T-helper 1 cell treated with Interleukin-12 subunit alpha and Interleukin-12 subunit beta and Interleukin-4 antibody, amounts not matched to agents 30 μg/mL and 1 μg/mL, for 36 hours (primary cell): ENCODE data around the gene NPB.

Source experiments
- H3K27ac Mint-ChIP-seq: one replicate; pipeline ENCODE4 v1.8.0; 2021; ENCODE audit warnings: mild to moderate bottlenecking, mixed read lengths
- H3K27me3 Mint-ChIP-seq: one replicate; pipeline ENCODE4 v1.8.0; 2021; ENCODE audit warnings: low read depth, mixed read lengths
- H3K36me3 Mint-ChIP-seq: one replicate; pipeline ENCODE4 v1.8.0; 2021; ENCODE audit warnings: low read depth, mixed read lengths
- H3K4me1 Mint-ChIP-seq: one replicate; pipeline ENCODE4 v1.8.0; 2021; ENCODE audit warnings: low read depth, mixed read lengths
- H3K4me3 Mint-ChIP-seq: one replicate; pipeline ENCODE4 v1.8.0; 2021; ENCODE audit warnings: mild to moderate bottlenecking, moderate library complexity, mixed read lengths
- H3K9me3 Mint-ChIP-seq: one replicate; pipeline ENCODE4 v1.8.0; 2021; ENCODE audit warnings: mixed read lengths

Gene NPB

DNA sequence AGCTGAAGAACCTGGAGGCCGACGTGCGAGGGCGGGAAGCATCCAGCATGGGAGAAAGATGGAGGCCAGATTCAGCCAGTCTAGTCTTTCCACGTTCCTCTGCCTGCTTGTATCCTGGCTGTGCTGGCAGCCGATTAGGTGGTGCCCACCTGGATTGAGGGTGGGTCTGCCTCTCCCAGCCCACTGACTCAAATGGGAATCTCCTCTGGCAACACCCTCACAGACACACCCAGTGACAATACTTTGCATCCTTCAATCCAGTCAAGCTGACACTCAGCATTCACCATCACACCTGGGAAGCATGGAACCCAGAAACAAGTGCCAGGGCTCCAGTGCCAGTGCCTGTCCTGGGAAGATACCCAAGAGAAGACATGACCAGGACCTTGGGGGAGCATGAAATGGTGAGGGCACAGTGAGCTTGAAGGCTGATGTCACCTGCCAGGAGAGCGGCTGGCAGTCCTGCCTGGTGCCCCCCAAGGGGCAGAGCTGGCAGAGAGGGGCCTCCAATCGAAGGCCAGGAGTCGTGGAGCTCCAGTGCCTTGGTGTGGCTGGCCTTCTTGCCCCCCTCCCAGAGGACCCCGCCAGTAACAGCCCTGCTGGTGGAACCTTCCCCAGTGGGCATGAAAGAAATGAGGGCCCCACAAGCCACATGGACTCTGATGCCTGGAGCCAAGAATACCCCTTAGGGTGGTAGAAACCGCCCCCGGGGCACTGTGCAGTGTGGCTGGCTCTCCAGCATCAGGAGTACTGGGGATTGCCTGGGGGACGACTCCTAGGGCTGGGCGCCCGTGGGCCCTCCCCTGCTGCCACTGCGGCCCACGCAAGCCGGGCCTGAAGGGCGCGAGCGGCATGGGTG, 643 bp upstream of the NPB start:
- Mint-ChIP-seq H3K4me3 (no peak overlapping the region), H3K9me3 (no peaks in the 10 kb centered on the region), H3K27ac (no peak overlapping the region), H3K36me3 (peaks cover 6% of the 10 kb centered on the region), H3K4me1 (peaks cover 2% of the 10 kb centered on the region), H3K27me3 (peaks cover 8% of the 10 kb centered on the region)

DNA sequence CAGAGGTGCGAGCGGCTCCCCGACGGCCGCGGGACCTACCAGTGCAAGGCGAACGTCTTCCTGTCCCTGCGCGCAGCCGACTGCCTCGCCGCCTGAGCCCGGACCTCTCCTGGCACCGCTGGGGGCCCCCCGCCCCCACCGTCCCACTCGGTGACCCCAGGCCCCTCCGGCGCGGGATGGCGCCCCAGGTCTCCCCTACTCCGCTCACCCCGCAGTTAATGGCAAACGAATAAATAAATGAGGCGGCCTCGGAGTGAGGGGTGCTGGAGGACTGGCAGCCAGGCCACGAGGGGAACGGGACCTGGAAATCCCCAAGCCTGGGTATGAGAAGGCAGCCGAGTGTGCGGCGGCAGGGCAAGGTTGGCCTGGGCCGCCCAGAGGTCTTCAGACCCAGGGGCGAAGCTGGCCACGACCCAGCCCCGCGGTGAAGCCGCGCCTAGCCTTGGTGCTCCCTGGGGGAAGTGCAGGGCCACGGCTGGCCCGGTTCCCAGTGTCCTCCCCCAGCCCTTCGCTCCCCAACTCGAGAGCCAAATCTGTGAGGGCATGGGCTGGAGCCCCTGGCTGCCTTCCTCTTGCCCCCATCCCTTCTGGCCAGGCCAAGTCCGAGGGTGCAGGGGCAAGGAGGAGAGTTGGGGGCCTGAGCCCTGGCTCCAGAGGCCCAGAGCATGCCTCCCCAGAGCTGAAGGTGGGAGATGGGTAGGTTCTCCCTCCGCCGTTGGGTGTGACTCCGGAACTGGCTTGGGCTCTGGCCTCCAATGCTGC, 796 bp downstream of the NPB start:
- Mint-ChIP-seq H3K9me3 (no peaks in the 10 kb centered on the region), H3K4me1 (peaks cover 2% of the 10 kb centered on the region), H3K36me3 (peaks cover 6% of the 10 kb centered on the region), H3K27ac (no peak overlapping the region), H3K27me3 (peaks cover 8% of the 10 kb centered on the region), H3K4me3 (no peak overlapping the region)

- peaks cover 2% of the 10 kb centered on the region for H3K4me1 Mint-ChIP-seq
- H3K36me3 Mint-ChIP-seq: peaks cover 6% of the 10 kb centered on the region
- H3K4me3 Mint-ChIP-seq: no peak overlapping the region
These were observed 1.4 kb downstream of the NPB start for GRCh38 chr17:81903415-81903831.

DNA sequence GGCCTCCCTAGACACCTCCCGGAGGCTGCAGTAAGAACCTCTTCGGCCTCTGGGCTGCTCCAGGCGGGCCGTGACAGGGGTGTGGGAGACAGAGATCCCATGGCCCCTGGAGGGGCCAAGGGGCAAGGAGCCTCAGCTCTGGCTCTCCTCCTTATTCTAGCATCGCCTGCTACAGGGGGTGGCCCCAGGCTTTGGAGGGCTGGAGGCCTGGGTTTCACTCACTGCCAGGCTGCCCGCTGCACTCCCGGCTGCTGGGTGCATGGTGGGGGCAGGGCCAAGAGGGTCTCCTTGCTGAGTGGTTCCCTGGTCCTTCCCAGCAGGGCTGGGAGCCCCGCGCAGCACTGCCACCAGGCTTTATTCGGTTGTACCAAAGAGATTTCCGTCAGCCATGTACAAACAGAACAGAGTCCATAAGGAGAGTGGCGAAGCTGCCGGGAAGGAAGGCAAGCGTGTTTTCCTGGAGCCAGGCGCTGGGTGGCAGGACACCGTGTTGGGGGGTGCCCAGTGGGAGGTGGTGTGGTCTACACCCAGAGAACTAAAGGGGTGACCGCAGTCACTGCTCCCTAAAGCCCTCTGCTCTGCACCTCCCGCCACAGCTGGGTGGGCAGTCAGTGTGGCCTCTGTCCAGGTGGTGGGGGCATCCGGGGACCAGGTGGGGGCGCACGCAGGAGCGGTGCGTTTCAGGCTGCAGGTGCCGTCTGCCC, 2.0 kb downstream of the NPB start:
- no peaks in the 10 kb centered on the region for H3K9me3 Mint-ChIP-seq

More at GRCh38 chr17:81903415-81903831, 1.4 kb downstream of the NPB start:
- Mint-ChIP-seq H3K9me3 (no peaks in the 10 kb centered on the region), H3K27me3 (peaks cover 8% of the 10 kb centered on the region), H3K27ac (no peak overlapping the region)

DNA sequence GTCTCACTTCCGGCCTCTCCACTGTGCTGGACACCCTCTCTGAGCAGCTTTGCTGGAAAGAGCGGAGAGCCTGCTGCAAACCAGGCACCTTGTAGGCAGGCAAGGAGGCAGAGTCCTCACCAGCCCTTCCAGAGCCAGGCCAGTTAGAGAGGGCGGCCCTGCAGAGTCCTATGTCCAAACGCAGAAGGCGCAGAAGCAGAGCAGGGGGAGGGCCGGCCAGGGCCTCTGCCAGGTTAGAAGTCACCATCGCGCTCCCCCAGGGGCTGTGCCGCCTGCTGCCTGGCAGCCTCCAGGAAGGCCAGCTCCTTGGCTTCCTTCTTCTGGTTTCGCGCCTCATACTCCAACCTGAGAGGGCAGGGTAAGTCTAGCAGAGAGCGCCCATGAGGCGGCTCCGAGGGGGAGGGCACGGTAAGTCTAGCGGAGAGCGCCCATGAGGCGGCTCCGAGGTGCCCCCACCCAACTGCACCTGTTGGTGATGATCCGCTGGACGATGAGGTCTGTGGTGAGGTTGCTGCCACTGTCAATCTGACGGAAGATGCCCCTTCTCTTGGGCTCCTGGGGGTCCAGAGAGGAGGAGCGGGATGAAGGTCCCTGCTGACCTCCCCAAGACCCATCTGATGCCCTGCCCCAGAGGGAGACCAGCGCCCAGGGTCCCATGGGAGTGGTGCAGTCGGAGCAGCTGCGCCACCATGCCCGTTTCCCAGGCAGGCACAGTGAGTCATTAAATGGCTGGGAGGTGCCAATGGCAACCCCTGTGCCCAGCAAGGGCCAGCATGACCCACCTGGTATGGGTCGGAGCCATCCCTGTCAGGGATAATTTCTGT, 2.8 kb downstream of the NPB start:
- H3K4me1 Mint-ChIP-seq: peaks cover 2% of the 10 kb centered on the region
- no peaks in the 10 kb centered on the region for H3K9me3 Mint-ChIP-seq
- H3K4me3 Mint-ChIP-seq: no peak overlapping the region
- H3K27ac Mint-ChIP-seq: no peak overlapping the region
- peaks cover 8% of the 10 kb centered on the region for H3K27me3 Mint-ChIP-seq
- H3K36me3 Mint-ChIP-seq: peaks cover 5% of the 10 kb centered on the region

More for the DNA sequence above, 2.0 kb downstream of the NPB start:
- Mint-ChIP-seq H3K36me3 (peaks cover 6% of the 10 kb centered on the region), H3K27me3 (peaks cover 8% of the 10 kb centered on the region), H3K4me3 (no peak overlapping the region), H3K27ac (no peak overlapping the region), H3K4me1 (peaks cover 2% of the 10 kb centered on the region)

- H3K27ac Mint-ChIP-seq: no peak overlapping the region
- H3K4me1 Mint-ChIP-seq: peaks cover 5% of the 10 kb centered on the region
- H3K27me3 Mint-ChIP-seq: peaks cover 8% of the 10 kb centered on the region
- no peak overlapping the region for H3K4me3 Mint-ChIP-seq
- peaks cover 5% of the 10 kb centered on the region for H3K36me3 Mint-ChIP-seq
- H3K9me3 Mint-ChIP-seq: no peaks in the 10 kb centered on the region
These were observed 3.4 kb downstream of the NPB start for GRCh38 chr17:81905424-81905875.

DNA sequence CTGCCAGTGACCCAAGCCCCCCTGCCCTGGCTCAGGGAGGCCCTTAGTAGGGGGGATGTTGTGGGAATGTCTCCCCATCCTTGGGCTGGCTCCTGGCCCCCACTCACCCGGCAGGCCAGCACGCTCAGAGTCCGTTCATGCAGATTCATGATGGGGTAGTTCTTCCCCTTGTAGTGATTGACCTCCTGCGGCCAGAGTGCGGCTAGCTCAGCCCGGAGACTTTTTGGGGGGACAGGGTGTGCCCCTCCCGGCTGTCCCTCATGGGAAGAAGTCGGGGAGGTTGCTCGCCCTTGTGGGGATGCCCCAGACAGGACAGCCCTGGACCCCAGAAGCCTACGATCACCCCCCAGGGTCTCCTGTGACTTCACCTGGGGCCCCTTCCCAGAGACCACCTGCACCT, 4.0 kb downstream of the NPB start:
- Mint-ChIP-seq H3K4me3 (no peak overlapping the region), H3K27ac (no peak overlapping the region), H3K36me3 (peaks cover 5% of the 10 kb centered on the region), H3K9me3 (no peaks in the 10 kb centered on the region), H3K27me3 (peaks cover 5% of the 10 kb centered on the region), H3K4me1 (peaks cover 5% of the 10 kb centered on the region)

DNA sequence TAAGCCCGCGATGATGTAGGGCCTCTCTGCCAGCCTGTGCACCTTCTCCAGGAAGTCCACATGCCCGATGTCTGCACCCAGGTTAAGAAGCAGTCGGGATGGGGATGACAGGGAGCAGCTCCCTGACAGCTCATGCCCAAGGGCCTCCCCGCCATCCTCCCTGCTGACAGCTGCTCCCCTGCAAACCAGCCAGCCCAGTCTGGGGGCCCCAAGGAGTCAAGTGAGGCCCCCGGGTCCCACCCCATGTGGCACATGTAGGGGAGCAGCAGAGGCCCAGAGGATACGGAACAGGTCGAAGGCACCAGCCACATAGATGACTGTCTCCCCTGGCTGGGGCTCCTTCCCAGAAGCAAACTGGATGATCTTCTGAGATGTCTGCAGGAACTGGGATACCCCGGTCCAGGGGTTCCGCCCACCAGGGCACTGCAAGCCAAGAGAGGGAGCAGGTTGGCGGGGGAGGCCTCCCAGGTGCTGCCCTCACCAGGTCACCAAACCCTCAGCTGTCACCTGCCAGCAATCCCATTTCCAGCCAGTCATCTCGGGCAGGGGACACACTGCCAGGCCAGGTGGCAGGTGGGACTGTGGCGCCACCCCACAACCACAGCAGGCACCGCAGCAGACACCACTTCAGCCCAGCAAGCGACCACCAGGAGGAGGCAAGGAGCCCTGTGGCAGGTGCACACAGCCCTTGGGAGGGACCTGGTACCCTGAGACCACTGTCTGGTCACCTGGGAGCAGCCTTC, 4.6 kb downstream of the NPB start:
- no peak overlapping the region for H3K4me3 Mint-ChIP-seq
- H3K36me3 Mint-ChIP-seq: peaks cover 3% of the 10 kb centered on the region
- no peaks in the 10 kb centered on the region for H3K27me3 Mint-ChIP-seq
- no peaks in the 10 kb centered on the region for H3K9me3 Mint-ChIP-seq
- peaks cover 4% of the 10 kb centered on the region for H3K4me1 Mint-ChIP-seq
- no peak overlapping the region for H3K27ac Mint-ChIP-seq

- Mint-ChIP-seq H3K27me3 (no peaks in the 10 kb centered on the region), H3K4me3 (no peak overlapping the region), H3K27ac (no peak overlapping the region), H3K36me3 (peaks cover 5% of the 10 kb centered on the region), H3K4me1 (peaks cover 8% of the 10 kb centered on the region), H3K9me3 (no peaks in the 10 kb centered on the region)
These were observed 5.4 kb downstream of the NPB start for GRCh38 chr17:81907219-81908145.

DNA sequence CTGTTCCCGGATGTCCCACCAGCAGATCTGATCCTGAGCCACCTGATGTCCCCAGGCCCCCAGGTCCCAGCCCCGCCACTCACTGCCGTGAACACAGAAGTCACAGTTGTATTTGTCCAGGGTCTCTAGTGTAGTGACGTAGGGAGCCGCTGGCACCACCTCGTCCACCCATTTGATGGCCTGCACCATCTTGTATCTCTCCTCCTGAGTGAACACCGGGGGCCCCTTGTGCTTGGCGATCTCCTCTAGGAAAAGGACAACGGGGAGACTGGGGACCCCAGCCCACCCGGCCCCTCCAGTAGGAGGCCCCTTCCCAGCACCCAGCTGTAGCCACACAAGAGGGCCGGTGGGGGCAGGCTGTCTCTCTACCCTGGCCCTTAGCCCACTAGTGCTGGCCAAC, 6.8 kb downstream of the NPB start:
- H3K27me3 Mint-ChIP-seq: no peaks in the 10 kb centered on the region
- H3K4me1 Mint-ChIP-seq: peaks cover 12% of the 10 kb centered on the region
- H3K4me3 Mint-ChIP-seq: peak overlapping the region; percentile 44
- no peak overlapping the region for H3K27ac Mint-ChIP-seq
- no peaks in the 10 kb centered on the region for H3K9me3 Mint-ChIP-seq
- peaks cover 10% of the 10 kb centered on the region for H3K36me3 Mint-ChIP-seq

GRCh38 chr17:81909231-81909630, 7.2 kb downstream of the NPB start:
- H3K4me1 Mint-ChIP-seq: peaks cover 12% of the 10 kb centered on the region
- no peaks in the 10 kb centered on the region for H3K27me3 Mint-ChIP-seq
- H3K9me3 Mint-ChIP-seq: no peaks in the 10 kb centered on the region
- H3K27ac Mint-ChIP-seq: no peak overlapping the region
- H3K36me3 Mint-ChIP-seq: peaks cover 10% of the 10 kb centered on the region
- H3K4me3 Mint-ChIP-seq: peak overlapping the region; percentile 44

GRCh38 chr17:81909966-81910839, 8.2 kb downstream of the NPB start:
- no peaks in the 10 kb centered on the region for H3K9me3 Mint-ChIP-seq
- H3K27me3 Mint-ChIP-seq: no peaks in the 10 kb centered on the region
- H3K4me1 Mint-ChIP-seq: peaks cover 12% of the 10 kb centered on the region
- H3K27ac Mint-ChIP-seq: peak overlapping the region; percentile 55
- H3K4me3 Mint-ChIP-seq: peak overlapping the region; percentile 82
- peaks cover 13% of the 10 kb centered on the region for H3K36me3 Mint-ChIP-seq
